ENCODE measurements around the gene NRROS.
"Not testable (repeated sequence)": the region's sequence is repeated elsewhere in the genome, so short reads cannot be mapped to it uniquely, and the experiment has no call there.

NRROS gene

GRCh38 chr3:196639483-196640296 lies at the start of gene NRROS:
NRROS (plus strand) TSS chr3:196639694; CDS start chr3:196654540, 14,846 bp downstream.
- peak; percentile 82 for DNase-seq (ENCODE audit: low spot score)

DNA sequence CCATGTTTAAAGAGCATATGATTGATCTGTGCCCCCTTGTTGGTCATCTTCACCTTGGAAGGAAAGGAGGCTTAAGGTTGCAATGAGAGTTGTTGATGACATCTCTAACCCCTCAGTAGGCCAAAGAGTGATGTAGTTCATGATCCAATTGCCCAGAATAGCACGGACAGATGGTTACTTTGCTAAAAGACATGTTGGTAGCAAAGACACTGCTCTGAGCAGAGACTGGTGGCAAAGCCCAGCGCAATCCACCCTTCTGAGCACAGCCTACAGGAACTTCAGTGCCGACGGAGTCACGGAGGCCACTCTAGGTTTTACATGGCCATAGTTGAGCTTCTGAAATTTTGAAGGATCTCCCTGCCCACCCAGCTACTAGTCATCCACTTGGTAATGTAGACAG lies 49.2 kb upstream of the NRROS start:
- DNase-seq (ENCODE audit: low spot score): no peak

DNA sequence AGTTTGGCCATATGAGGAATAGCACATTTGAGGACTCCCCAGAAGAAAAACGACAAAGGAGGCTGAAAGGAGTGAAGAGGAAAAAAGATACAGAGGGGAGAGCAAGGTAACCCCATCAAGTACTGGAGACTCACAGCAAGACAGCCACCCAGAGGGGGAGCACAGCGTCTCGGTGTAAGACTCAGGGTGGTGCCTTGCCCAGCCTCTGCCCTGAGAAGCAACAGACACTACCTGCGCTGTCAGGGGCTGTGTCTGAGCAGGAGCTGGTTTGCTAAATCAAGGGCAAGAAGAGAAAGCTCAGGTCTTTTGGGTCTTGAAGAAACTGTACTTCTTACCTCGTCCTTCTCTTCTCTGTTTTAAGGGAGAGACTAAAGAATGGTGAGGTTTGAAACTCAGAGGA lies 43.1 kb upstream of the NRROS start:
- no peak for DNase-seq (ENCODE audit: low spot score)

DNA sequence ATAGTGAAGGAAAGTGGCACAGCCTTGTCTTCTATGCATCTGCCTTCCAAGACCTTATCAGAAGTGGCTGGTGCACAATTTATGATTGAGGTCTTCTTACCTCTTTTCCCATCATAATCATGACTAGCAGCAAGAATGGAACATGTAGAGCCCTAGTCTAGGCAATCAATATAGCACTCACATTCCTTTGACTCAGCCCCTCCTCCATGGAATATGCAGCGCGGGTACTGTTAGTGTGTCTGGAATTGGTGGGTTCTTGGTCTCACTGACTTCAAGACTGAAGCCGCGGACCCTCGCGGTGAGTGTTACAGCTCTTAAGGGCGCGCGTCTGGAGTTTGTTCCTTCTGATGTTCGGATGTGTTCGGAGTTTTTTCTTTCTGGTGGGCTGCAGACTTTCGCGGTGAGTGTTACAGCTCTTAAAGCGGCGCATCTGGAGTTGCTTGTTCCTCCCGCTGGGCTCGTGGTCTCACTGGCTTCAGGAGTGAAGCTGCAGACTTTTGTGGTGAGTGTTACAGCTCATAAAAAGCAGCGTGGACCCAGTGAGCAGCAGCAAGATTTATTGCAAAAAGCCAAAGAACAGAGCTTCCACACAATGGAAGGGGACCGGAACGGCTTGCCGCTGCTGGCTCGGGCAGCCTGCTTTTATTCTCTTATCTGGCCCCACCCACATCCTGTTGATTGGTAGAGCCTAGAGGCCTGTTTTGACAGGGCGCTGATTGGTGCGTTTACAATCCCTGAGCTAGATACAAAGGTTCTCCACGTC lies 41.3 kb upstream of the NRROS start:
- peak; percentile 49 for DNase-seq (ENCODE audit: low spot score)

DNA sequence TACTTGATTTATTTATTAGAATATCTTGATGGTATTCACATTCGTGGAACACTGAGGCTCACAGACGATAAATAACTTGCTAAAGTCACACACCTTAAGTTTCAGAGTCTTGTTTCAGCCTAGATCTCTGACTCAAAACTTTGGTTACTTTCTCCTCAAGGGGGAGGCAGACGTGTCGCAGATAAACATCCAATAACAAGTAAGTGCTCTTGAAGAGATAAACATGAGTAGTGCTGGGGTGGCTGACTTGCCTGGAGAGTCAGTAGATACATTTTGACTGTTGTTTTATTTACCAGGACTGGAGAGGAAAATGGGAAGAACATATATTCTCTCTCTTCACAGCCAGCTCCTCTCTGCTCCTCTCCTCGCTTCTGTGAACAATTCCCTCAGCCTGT lies 39.8 kb upstream of the NRROS start:
- DNase-seq (ENCODE audit: low spot score): no peak

DNA sequence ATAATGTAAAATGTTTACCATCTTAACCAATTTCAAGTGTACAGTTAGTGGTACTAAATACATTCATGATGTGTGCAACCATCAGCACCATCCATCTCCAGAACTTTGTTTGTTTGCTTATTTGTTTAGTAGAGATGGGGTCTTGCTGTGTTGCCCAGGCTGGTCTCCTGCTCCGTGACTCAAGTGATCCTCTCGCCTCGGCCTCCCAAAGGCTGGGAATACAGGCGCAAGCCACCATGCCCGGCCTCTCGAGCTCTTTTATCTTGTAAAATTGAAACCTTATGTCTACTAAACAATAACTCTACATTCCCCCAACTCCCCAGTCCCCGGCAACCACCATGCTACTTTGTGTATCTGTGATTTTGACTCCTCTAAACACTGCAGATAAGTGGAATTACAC lies 39.1 kb upstream of the NRROS start:
- DNase-seq (ENCODE audit: low spot score): no peak

GRCh38 chr3:196602673-196603072 lies 36.8 kb upstream of the NRROS start:
- DNase-seq (ENCODE audit: low spot score): no peak

DNA sequence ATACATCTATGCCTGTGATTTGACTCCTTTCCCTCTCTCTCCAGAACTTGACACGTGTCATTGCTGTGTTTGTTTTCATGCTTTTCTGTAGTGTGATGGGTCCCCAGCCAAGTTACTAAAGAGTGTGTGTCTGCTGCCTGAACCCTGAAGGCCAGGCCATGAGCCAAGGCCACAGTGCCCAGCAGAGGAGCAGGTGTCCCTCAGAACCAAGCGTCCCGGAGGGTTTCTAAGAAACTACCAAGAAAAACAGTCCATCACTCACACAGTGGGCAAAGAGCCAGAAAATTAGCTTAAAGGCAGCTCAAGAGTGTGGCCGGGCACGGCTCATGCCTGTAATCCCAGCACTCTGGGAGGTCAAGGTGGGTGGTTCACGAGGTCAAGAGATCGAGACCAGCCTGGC lies 35.8 kb upstream of the NRROS start:
- no peak for DNase-seq (ENCODE audit: low spot score)

GRCh38 chr3:196604548-196604947 lies 34.9 kb upstream of the NRROS start:
- DNase-seq (ENCODE audit: low spot score): peak; percentile 38

DNA sequence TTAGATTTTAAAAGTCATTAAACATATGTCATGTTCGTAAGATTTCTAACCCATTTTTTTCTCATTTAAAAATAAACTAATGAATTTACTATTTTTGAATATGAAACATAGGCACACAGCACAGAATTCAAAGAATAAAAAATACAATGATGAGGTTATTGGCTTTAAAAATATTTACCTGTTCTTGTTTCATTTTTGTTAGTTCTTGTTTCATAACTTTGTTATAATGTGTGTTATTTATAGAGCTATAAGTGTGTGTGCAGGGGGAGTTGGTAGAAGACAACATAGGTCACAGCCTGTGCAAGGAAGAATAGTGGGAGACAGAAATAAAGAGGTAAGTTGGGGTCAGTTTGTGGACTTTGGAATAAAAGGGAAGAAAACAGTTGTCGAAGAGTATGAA lies 30.8 kb upstream of the NRROS start:
- DNase-seq (ENCODE audit: low spot score): no peak

GRCh38 chr3:196609343-196609775 lies 30.1 kb upstream of the NRROS start:
- peak; percentile 96 for DNase-seq (ENCODE audit: low spot score)

DNA sequence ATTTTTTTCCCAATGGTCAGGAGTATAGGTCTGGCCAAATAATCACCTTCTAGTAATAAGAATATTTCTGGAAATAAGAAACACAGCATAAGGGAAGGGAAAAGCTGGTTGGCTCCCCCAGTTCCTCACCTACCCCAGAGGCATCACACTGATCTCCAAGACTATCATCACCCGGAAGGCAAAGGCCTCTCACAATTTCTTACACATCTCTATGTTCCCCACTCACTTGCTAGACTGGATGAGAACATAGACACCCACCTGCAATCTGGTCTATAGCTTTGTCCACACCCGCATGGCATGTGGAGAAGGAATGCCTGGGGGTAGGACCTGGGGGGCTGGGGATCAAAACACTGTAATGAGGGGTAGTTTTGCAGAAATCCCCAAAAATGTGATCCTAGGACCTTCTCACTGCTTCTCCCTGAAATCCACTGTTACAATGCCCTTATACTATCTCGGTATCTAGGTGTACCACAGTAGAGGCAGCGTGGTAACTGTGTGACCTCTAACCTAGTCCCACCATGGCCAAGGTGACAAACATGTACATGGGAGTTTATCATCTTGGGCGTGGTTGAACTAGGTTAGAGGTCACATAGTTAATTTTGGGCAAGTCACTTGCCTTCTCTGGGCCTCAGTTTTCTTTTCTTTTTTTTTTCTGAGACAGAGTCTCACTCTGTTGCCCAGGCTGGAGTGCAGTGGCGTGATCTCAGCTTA lies 29.5 kb upstream of the NRROS start:
- DNase-seq (ENCODE audit: low spot score): no peak

DNA sequence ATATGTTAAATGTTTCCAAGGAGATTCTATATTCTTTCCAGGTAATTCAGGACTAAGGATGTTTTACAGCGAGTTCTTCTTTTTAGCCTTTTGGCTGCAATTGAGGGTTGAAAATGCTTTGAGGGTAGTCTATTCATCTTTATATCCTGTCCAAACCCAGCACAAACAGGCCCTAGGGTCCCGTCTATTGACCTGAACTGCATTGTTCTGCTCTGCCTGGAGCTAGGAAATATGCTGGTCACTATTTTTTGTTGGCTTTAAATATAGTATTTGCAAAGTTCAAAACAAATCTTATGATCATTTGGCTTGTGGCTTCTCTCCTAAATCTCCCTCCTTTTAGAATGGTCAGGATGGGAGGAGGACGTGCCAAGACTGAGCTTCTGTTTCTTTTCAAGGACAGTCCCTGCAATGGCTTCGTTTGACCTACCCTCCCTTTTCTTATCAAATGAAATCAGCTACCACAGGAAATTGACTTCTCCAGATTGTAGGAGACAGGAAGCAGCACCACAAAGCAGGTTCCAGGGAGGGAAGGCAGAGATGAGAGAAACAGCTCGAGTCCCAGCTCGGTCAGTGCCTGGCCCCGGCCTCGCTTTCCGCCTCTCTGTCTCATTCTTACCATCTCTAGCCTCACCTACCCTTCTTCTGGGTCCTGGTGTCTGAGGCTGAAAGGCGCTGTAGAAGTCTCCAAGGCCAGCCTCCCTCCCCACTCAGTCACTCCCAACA lies 27.6 kb upstream of the NRROS start:
- no peak for DNase-seq (ENCODE audit: low spot score)

DNA sequence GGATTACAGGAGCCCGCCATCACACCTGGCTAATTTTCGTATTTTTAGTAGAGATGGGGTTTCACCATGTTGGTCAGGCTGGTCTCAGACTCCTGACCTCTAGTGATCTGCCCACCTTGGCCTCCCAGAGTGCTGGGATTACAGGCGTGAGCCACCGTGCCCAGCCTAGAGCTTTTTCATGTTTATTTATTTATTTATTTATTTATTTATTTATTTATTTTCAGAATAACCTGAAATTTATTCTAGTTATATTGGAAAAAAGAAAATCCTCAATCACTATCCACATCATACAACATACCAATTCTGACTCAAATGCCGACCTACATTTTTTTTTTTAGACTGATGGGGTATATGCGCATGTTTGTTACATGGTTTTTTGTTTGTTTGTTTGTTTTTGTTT lies 24.3 kb upstream of the NRROS start:
- DNase-seq (ENCODE audit: low spot score): not testable (repeated sequence)

- DNase-seq (ENCODE audit: low spot score): no peak
Measured at GRCh38 chr3:196617256-196617655, 22.2 kb upstream of the NRROS start.

DNA sequence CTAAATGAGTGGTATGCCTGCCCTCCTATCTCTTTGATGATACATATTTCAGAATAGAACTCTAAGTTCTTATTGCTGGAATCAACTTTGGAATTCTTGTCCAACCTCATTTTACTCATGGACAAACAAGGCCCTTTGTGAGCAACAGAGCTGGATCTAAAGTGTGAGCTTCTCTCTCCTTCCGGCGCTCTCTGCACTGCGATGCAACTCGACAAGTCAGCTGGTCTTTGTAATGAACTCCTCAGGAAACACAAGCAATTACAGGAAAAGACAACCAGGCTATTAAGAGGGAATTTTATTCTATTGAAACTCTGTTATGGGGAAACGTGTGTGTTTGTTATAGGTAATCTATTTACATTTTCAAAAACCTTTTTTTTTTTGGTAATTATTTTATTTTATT lies 20.3 kb upstream of the NRROS start:
- DNase-seq (ENCODE audit: low spot score): no peak

GRCh38 chr3:196619627-196620026 lies 19.9 kb upstream of the NRROS start:
- not testable (repeated sequence) for DNase-seq (ENCODE audit: low spot score)

DNA sequence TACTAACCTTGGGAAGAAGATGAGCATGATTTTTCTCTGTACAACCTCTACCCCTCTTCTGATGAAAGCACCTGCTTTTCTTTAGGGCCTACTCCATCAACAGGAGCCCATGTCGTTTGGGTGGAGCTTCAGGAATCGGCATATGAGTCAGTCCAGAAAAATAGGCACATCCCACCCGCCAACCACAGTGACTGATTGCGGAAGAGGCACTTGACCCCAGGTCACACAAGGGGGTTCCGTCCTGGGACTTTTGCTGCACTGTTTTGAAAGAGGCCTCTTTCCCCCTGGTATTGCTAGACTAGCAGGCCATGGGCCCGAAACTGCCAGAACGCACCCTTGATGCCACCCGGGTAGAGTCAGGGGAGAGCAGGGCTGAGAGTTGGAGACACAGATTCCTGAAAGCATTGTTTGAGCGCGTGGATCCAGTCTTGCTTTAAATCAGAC lies 19.3 kb upstream of the NRROS start:
- peak; percentile 70 for DNase-seq (ENCODE audit: low spot score)

GRCh38 chr3:196620684-196621083 lies 18.8 kb upstream of the NRROS start:
- DNase-seq (ENCODE audit: low spot score): no peak

DNA sequence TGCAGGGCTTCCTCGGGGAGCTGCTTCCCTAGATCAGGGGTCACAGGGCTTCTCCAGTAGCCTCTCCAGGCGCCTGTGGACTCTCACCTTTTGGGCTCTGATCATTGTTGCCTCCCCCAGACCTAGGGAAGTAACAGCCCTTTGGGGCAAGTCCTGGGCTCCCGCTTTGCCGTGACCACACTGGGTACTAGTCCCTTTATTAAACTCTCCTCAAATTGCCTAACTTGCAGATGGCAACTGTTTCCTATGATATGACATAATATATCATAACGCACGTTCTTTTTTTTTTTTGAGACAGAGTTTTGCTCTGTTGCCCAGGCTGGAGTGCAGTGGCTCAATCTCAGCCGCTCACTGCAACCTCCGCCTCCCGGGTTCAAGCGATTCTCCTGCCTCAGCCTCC lies 17.9 kb upstream of the NRROS start:
- DNase-seq (ENCODE audit: low spot score): no peak

GRCh38 chr3:196624067-196624790 lies 15.3 kb upstream of the NRROS start:
- peak; percentile 63 for DNase-seq (ENCODE audit: low spot score)

Measured in activated CD4-positive, alpha-beta T cell treated with anti-CD3 and anti-CD28 coated beads, Interleukin-2, Interleukin-4, amounts not matched to agents 100 ng/mL and 50 ng/mL, durations not matched to agents 16 hours and 8 hours (primary cell).